B cell (primary cell): ENCODE results near the gene PTBP3. TPM values are rescaled to one million over a fixed set of nuclear protein-coding genes. Genes with fewer than 3 reads are reported as not detected.

Source experiments
- ATAC-seq: fragments of 200-7000 bp; cut with Tn5 transposase; one replicate; pipeline ENCODE4 v1.10.0; 2021; ENCODE audit warnings: low read depth, mild to moderate bottlenecking, moderate number of reproducible peaks, moderate library complexity
- CTCF ChIA-PET: fragments of 350-600 bp; sonication (Branson Sonifier 250); formaldehyde crosslinking; loops from one replicate; lab custom pipeline; 2021; ENCODE audit warnings: antibody characterized with exemption, inconsistent platforms; lab: Charles Lee
- POLR2A ChIA-PET: fragments of 350-600 bp; sonication (Branson Sonifier 250); formaldehyde crosslinking; loops from one replicate; lab custom pipeline; 2021; ENCODE audit warnings: antibody characterized with exemption; lab: Charles Lee
- DNase-seq: peaks from one replicate; pipeline ENCODE4 v3.0.0; 2013
- H2AFZ ChIP-seq: 2 replicates; pipeline ENCODE4 v1.6.1; 2012; ENCODE audit warnings: mild to moderate bottlenecking, low read depth, low read length; ENCODE audit not compliant: insufficient read depth, poor library complexity, severe bottlenecking
- H3K27ac ChIP-seq, 2 donors: 1 replicate in 1 of 2; 2 replicates in 1 of 2; pipeline ENCODE4 v1.5.1; 2012 to 2013; ENCODE audit warnings: low read length in 2 of 2, mild to moderate bottlenecking in 2 of 2, moderate library complexity in 1 of 2
- H3K27me3 ChIP-seq, 4 experiments: fragments of 200-600 bp in 1 of 4; sonication (generic) in 1 of 4; replicated peaks in 1 of 4; 1 replicate in 2 of 4; 2 replicates in 2 of 4; pipeline versions ENCODE4 v1.6.1 to v1.7.0; 2013 to 2016; ENCODE audit warnings: low read length in 3 of 4, mild to moderate bottlenecking in 2 of 4, mixed read lengths in 1 of 4, moderate library complexity in 1 of 4; ENCODE audit not compliant: insufficient read depth in 4 of 4, control insufficient read depth in 3 of 4; ENCODE audit errors: control extremely low read depth in 1 of 4
- H3K36me3 ChIP-seq, 2 experiments: replicated peaks in 1 of 2; 1 replicate in 1 of 2; 2 replicates in 1 of 2; pipeline versions ENCODE4 v1.6.1 to v1.7.1; 2013; ENCODE audit warnings: low read length in 1 of 2; ENCODE audit not compliant: insufficient read depth in 2 of 2, control insufficient read depth in 1 of 2; ENCODE audit errors: control extremely low read depth in 1 of 2, extremely low read depth in 1 of 2
- H3K4me1 ChIP-seq, 2 donors: fragments of 200-600 bp in 1 of 2; sonication (generic) in 1 of 2; 1 replicate in 1 of 2; 2 replicates in 1 of 2; pipeline versions ENCODE4 v1.5.1 to v1.6.1; 2013 to 2017; ENCODE audit warnings: low read length in 2 of 2; ENCODE audit not compliant: control insufficient read depth in 2 of 2, insufficient read depth in 2 of 2
- H3K4me2 ChIP-seq: replicated peaks from 2 replicates; pipeline ENCODE3; 2012; ENCODE audit warnings: mild to moderate bottlenecking, low read depth, low read length; ENCODE audit not compliant: poor library complexity, severe bottlenecking
- H3K4me3 ChIP-seq, 5 experiments: fragments of 200-600 bp in 1 of 5; sonication (generic) in 1 of 5; 1 replicate in 3 of 5; 2 replicates in 2 of 5; pipeline versions ENCODE4 v1.5.1 to v1.7.0; 2011 to 2016; ENCODE audit warnings: low read length in 4 of 5, mild to moderate bottlenecking in 4 of 5, low read depth in 2 of 5, control low read depth in 1 of 5, moderate library complexity in 1 of 5; ENCODE audit not compliant: insufficient read depth in 1 of 5; ENCODE audit errors: control extremely low read depth in 1 of 5, extremely low read depth in 1 of 5
- H3K79me2 ChIP-seq: fragments of 200-600 bp; sonication (generic); one replicate; pipeline ENCODE4 v1.6.0; 2016; ENCODE audit warnings: low read length; ENCODE audit not compliant: control insufficient read depth, insufficient read depth
- H3K9ac ChIP-seq: fragments of 200-600 bp; sonication (generic); 2 replicates; pipeline ENCODE4 v1.6.1; 2017; ENCODE audit warnings: mild to moderate bottlenecking, low read length, moderate library complexity
- H3K9me3 ChIP-seq, 3 donors: one replicate each; pipeline versions ENCODE4 v1.6.1 to v1.7.1; 2013; ENCODE audit warnings: low read length in 2 of 3; ENCODE audit not compliant: control insufficient read depth in 2 of 3, insufficient read depth in 1 of 3; ENCODE audit errors: control extremely low read depth in 1 of 3
- H4K20me1 ChIP-seq: 2 replicates; pipeline ENCODE4 v1.6.0; 2012; ENCODE audit warnings: mild to moderate bottlenecking, low read length; ENCODE audit not compliant: insufficient read depth, control insufficient read depth, poor library complexity, severe bottlenecking
- H3K27ac Mint-ChIP-seq: one replicate; pipeline ENCODE4 v1.8.0; 2021; ENCODE audit warnings: mixed read lengths
- H3K27me3 Mint-ChIP-seq: one replicate; pipeline ENCODE4 v1.8.0; 2021; ENCODE audit warnings: mixed read lengths
- H3K4me1 Mint-ChIP-seq: one replicate; pipeline ENCODE4 v1.8.0; 2021; ENCODE audit warnings: mixed read lengths
- H3K4me3 Mint-ChIP-seq: one replicate; pipeline ENCODE4 v1.8.0; 2021; ENCODE audit warnings: mixed read lengths
- H3K9me3 Mint-ChIP-seq: one replicate; pipeline ENCODE4 v1.8.0; 2022; ENCODE audit warnings: mixed read lengths; ENCODE audit not compliant: insufficient read depth
- CTCF ChIP-seq: fragments of 200-600 bp; IDR thresholded peaks from one replicate; pipeline ENCODE4 v1.8.0; 2022; ENCODE audit warnings: antibody characterized with exemption, mild to moderate bottlenecking
- EZH2 ChIP-seq: IDR thresholded peaks from 2 replicates; pipeline ENCODE4 v1.6.1; 2012; ENCODE audit warnings: borderline replicate concordance, low read depth, mild to moderate bottlenecking, moderate library complexity, low read length; ENCODE audit not compliant: insufficient read depth, poor library complexity, severe bottlenecking
- WGBS: methylation state at CpG from one replicate; pipeline ENCODE4 v1.1.5; 2013; ENCODE audit warnings: missing lambda C conversion rate; ENCODE audit not compliant: insufficient coverage; 5-methylcytosine and 5-hydroxymethylcytosine counted together
- intact Hi-C: fragments of 100-400 bp; cut with micrococcal nuclease; formaldehyde crosslinking; loops from one replicate; pipeline ENCODE4 v1.10.0; 2022
- polyA plus RNA-seq: library from polyadenylated mRNA; depleted of rRNA; stranded (reverse); fragments of >200 nt; gene quantifications from 2 replicates; pipeline ENCODE4 v1.2.3, GENCODE V29; 2012
- total RNA-seq, 2 donors: library from RNA; stranded (reverse); fragments of 120-200 nt in 1 of 2; gene quantifications; 1 replicate in 1 of 2; 2 replicates in 1 of 2; pipeline versions ENCODE4 v1.2.3 to v1.2.4, GENCODE V29; 2013 to 2022

PTBP3 gene
- total and polyA plus RNA-seq, 2 donors (not counting 1 experiment from before 2014, with no cell fraction given), result 22.8 to 133 TPM

DNA sequence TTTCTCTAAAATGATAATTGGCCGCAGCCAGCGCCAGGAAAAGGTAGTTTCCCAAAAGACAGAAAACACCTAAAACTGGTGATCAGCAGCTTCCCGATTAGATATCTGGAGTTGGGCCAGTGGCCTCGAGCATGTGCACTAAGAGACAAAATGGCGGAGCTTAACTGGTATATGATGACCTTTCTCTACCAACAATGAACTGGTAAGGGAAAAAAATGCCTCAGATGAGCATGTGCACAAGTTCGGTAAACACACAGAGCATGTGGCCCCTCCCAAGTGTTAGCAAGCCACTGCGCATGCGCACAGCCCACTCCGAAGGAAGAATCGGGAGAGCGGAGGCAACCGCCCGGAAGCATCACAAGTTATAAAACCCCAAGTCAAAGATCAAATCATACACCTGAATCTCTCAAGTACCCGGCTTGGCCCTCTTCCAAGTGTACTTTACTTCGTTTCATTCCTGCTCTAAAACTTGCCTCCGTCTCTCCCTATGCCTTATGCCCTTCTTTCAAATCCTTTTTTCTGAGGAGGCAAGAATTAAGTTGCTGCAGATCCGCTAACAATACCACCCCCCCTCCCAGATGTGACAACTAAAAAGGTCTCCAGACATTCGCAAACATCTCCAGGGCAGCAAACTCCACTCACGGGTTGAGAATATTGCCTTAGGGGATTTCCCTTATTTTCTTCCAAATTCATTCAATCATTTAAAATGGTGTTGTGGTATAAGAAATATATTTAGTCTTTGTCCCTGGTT lies 15.0 kb upstream of the PTBP3 start:
- no peaks in the 10 kb centered on the region for H3K36me3 ChIP-seq
- H3K27ac ChIP-seq, result no peak overlapping the region
- peaks cover 0 to 3% (median 0%) of the 10 kb centered on the region in 4 experiments for H3K27me3 ChIP-seq
- ChIA-PET CTCF (interaction anchor here (1.0 to 1.3 kb wide), 2 partner anchors 13 to 14 kb away, joined by 3 to 6 read pairs; no protein-coding TSS in a partner anchor), POLR2A (interaction anchor here (0.5 kb wide), 1 partner anchor 31 kb away, joined by 5 read pairs; no protein-coding TSS in a partner anchor)
- H3K79me2 ChIP-seq, result no peaks in the 10 kb centered on the region
- H4K20me1 ChIP-seq, result no peaks in the 10 kb centered on the region
- peak; percentile 74 for DNase-seq
- H3K4me3 ChIP-seq, result peak overlapping the region; percentile 40 to 62 (median 45)
- Mint-ChIP-seq H3K27me3 (no peaks in the 10 kb centered on the region), H3K4me1 (peaks cover 12% of the 10 kb centered on the region), H3K4me3 (peak overlapping the region; percentile 86), H3K27ac (peak overlapping the region; percentile 75), H3K9me3 (no peaks in the 10 kb centered on the region)
- no peak for TF ChIP-seq EZH2
- peak; percentile 63 for ATAC-seq
- H3K4me1 ChIP-seq, result peaks cover 5 to 9% of the 10 kb centered on the region in 2 donors
- H2AFZ ChIP-seq, result peak overlapping the region; percentile 65
- H3K9ac ChIP-seq, result peak overlapping the region; percentile 60
- H3K9me3 ChIP-seq, result no peaks in the 10 kb centered on the region
- WGBS, result 51% methylated on average over 16 of the region's 19 CpGs
- intact Hi-C loops, result loop anchor here (2.0 kb wide), 1 partner anchor 14 kb away; no protein-coding TSS in a partner anchor
- peak overlapping the region; percentile 73 for H3K4me2 ChIP-seq

DNA sequence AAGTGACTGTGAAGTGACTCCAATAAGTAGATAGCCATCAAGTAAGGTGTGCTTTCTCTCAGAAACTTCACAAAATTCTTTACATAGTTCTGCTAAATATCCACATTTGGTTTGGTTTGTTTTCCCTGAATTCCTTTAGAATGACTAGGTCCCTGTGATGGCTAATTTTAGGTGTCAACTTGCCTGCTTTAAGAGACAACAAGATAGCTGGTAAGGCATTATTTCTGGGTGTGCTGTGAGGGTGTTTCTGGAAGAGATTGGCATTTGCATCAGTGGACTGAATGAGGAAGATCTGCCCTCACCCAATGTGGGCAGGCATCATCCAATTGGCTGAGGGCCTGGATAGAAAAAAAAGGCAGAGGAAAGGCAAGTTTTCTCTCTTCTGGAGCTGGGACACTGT lies 8.3 kb upstream of the PTBP3 start:
- H3K4me1 ChIP-seq, result no peaks in the 10 kb centered on the region

More for the DNA sequence above, 8.3 kb upstream of the PTBP3 start:
- no peak overlapping the region for H2AFZ ChIP-seq
- H3K36me3 ChIP-seq, result no peaks in the 10 kb centered on the region
- H3K4me3 ChIP-seq, result no peak overlapping the region
- no peak for TF ChIP-seq CTCF
- no peak for TF ChIP-seq EZH2
- H3K9me3 Mint-ChIP-seq, result no peaks in the 10 kb centered on the region
- ChIA-PET CTCF (no interaction called here), POLR2A (no interaction called here)
- no peaks in the 10 kb centered on the region for H3K27me3 Mint-ChIP-seq
- H3K4me1 Mint-ChIP-seq, result no peaks in the 10 kb centered on the region
- ATAC-seq (no peak), DNase-seq (no peak)
- H3K27ac ChIP-seq, result no peak overlapping the region
- H3K4me3 Mint-ChIP-seq, result no peak overlapping the region
- H3K9ac ChIP-seq, result no peak overlapping the region
- H4K20me1 ChIP-seq, result no peaks in the 10 kb centered on the region
- H3K27ac Mint-ChIP-seq, result no peak overlapping the region
- H3K79me2 ChIP-seq, result no peaks in the 10 kb centered on the region
- intact Hi-C loops, result no loop called here
- no peaks in the 10 kb centered on the region for H3K9me3 ChIP-seq
- no peaks in the 10 kb centered on the region for H3K27me3 ChIP-seq
- no peak overlapping the region for H3K4me2 ChIP-seq
